ENCODE data around the gene SPSB1.

DNA sequence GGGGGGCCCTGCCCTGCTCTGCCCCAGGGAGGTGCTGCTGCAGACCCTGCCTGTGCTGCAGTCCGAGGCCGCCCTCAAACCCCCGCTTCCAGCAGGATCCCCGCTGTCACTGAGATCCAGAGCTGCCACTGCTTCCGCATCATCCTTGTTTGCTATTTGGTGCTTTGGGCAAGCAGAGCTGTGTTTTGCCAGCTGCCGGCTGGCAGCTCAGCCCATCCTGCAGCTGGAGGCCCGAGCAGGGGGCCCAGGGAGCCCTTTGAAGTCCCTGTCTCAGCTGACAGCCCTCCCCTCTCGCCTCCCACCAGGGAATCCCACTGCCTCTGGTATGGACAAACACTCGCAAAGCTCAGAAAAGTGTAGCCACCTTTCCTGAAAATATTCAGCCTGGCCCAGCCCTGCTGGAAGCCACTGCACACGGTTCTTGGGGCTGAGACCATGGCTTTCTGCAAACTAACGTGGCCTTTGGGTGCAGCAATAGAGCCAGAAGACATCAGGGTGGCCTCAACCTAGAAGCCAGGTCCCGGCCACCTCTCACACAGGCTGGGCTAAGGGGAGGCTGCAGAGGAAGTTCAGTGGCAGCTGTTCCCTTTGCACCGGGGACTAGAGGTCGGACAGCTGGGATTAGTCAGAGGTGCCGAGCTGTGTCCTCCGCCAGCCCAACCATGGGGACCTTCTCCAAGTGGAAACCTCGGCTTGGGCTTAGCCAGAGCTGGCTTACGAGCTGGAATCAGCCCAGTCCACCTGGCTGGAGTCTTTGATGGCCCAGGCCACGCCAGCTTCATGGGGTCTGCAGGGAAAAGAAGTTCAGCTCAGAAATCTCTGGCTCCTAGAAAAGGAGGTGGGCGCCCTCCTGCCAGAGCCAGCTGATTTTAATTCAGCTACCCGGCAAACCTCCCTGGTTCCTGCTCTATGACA, 107.1 kb downstream of the SPSB1 start:
- TF ChIP-seq, protein P1, sequence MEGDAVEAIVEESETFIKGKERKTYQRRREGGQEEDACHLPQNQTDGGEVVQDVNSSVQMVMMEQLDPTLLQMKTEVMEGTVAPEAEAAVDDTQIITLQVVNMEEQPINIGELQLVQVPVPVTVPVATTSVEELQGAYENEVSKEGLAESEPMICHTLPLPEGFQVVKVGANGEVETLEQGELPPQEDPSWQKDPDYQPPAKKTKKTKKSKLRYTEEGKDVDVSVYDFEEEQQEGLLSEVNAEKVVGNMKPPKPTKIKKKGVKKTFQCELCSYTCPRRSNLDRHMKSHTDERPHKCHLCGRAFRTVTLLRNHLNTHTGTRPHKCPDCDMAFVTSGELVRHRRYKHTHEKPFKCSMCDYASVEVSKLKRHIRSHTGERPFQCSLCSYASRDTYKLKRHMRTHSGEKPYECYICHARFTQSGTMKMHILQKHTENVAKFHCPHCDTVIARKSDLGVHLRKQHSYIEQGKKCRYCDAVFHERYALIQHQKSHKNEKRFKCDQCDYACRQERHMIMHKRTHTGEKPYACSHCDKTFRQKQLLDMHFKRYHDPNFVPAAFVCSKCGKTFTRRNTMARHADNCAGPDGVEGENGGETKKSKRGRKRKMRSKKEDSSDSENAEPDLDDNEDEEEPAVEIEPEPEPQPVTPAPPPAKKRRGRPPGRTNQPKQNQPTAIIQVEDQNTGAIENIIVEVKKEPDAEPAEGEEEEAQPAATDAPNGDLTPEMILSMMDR (conservative IDR thresholded peaks at IDR 0.05; ENCODE audit: low read depth, low read length): no peak
- TF ChIP-seq RFX5 (IDR thresholded peaks at IDR 0.05; ENCODE audit: low read depth, low read length): no peak

All from IMR-90 (cell line).